Measurements from ENCODE around the gene ZNF587B.

GRCh38 chr19:57786906-57787305 is 43.2 kb upstream of the ZNF587B start:
- TF ChIP-seq CTCF (IDR thresholded peaks at IDR 0.05 in 8 of 11, conservative IDR thresholded peaks at IDR 0.05 in 3 of 11) = no peak
- TF ChIP-seq POLR2A (IDR thresholded peaks at IDR 0.05) = no peak
